Panc1 (cell line): ENCODE results near the gene GNB1. TPM values are rescaled to one million over a fixed set of nuclear protein-coding genes. Genes with fewer than 3 reads are reported as not detected.

Source experiments
- ATAC-seq: fragments of 200-7000 bp; cut with Tn5 transposase; 2 replicates; pipeline ENCODE4 v1.9.1; 2020; ENCODE audit warnings: mild to moderate bottlenecking, moderate library complexity
- BruUV-seq: library from RNA; stranded (reverse); fragments of 400-500 nt; replicated peaks from 2 replicates; lab custom pipeline; 2021; lab: Mats Ljungman, UMichigan
- CTCF ChIA-PET: fragments of 300-600 bp; sonication (Branson Sonifier 250); formaldehyde crosslinking; loops from one replicate; lab custom pipeline; 2022; ENCODE audit warnings: antibody characterized with exemption; lab: Charles Lee
- POLR2A ChIA-PET: fragments of 300-600 bp; sonication (Branson Sonifier 250); formaldehyde crosslinking; loops from one replicate; lab custom pipeline; 2022; ENCODE audit warnings: antibody characterized with exemption; lab: Charles Lee
- DNase-seq: peaks from one replicate; pipeline ENCODE4 v3.0.0-alpha.2; 2010; ENCODE audit warnings: low read depth, low spot score
- H3K27ac ChIP-seq: 2 replicates; pipeline ENCODE4 v1.5.1; 2011; ENCODE audit warnings: mild to moderate bottlenecking, low read length, inconsistent platforms
- H3K27me3 ChIP-seq: fragments of 200-500 bp; sonication (Bioruptor generic); 2 replicates; pipeline ENCODE4 v1.6.0; 2014; ENCODE audit warnings: low read length, inconsistent platforms; ENCODE audit not compliant: control insufficient read depth, insufficient read depth
- H3K36me3 ChIP-seq: fragments of 200-500 bp; sonication (Bioruptor generic); 2 replicates; pipeline ENCODE4 v1.5.1; 2014; ENCODE audit warnings: inconsistent platforms, mild to moderate bottlenecking, low read length, moderate library complexity; ENCODE audit not compliant: control insufficient read depth, insufficient read depth
- H3K4me1 ChIP-seq: 2 replicates; pipeline ENCODE4 v1.5.1; 2011; ENCODE audit warnings: inconsistent platforms, mild to moderate bottlenecking, low read length, moderate library complexity; ENCODE audit not compliant: control insufficient read depth, insufficient read depth
- H3K4me3 ChIP-seq, 2 experiments: 2 replicates each; pipeline ENCODE4 v1.5.1; 2011 to 2012; ENCODE audit warnings: low read depth in 2 of 2, low read length in 2 of 2, mild to moderate bottlenecking in 2 of 2, inconsistent platforms in 1 of 2, moderate library complexity in 1 of 2
- H3K9me3 ChIP-seq: fragments of 200-500 bp; sonication (Bioruptor generic); 2 replicates; pipeline ENCODE4 v1.5.1; 2014; ENCODE audit warnings: low read depth, mild to moderate bottlenecking, inconsistent platforms, low read length, moderate library complexity; ENCODE audit not compliant: control insufficient read depth, insufficient read depth
- POLR2AphosphoS5 ChIP-seq: IDR thresholded peaks from 2 replicates; pipeline ENCODE4 v1.6.1; 2012; ENCODE audit warnings: mild to moderate bottlenecking, low read depth, low read length, moderate library complexity
- SIN3A ChIP-seq: IDR thresholded peaks from 2 replicates; pipeline ENCODE4 v1.6.1; 2012; ENCODE audit warnings: low read depth, mild to moderate bottlenecking, low read length, moderate library complexity, borderline replicate concordance; ENCODE audit not compliant: insufficient read depth
- TCF7L2 ChIP-seq: IDR thresholded peaks from 2 replicates; pipeline ENCODE4 v1.6.1; 2011; ENCODE audit warnings: mild to moderate bottlenecking, low read depth, low read length, inconsistent platforms
- in situ Hi-C: cut with HindIII; loops from 2 replicates; pipeline ENCODE4 v1.10.0; 2016; ENCODE audit warnings: low sequenced_read_pairs, low pct_unique_long_range_greater_than_20kb
- intact Hi-C: fragments of 100-400 bp; cut with micrococcal nuclease; formaldehyde crosslinking; loops from one replicate; pipeline ENCODE4 v1.10.0; 2022; ENCODE audit not compliant: unreplicated experiment
- total RNA-seq: library from RNA; stranded (reverse); gene quantifications from one replicate; pipeline ENCODE4 v1.2.1, GENCODE V29; 2021; ENCODE audit not compliant: unreplicated experiment
- TF ChIP-seq, protein P1 (sequence below), 2 experiments: IDR thresholded peaks; 2 replicates each; pipeline ENCODE4 v1.6.1; 2011 to 2012; ENCODE audit warnings: low read depth in 2 of 2, control low read depth in 1 of 2, low read length in 1 of 2, mild to moderate bottlenecking in 1 of 2, moderate library complexity in 1 of 2; ENCODE audit not compliant: insufficient read depth in 1 of 2
- TF ChIP-seq, protein P2 (sequence below): fragments of 450-650 bp; IDR thresholded peaks from 2 replicates; pipeline ENCODE4 v1.5.1; 2017; ENCODE audit warnings: mild to moderate bottlenecking

The GNB1 gene
- total RNA-seq, 1 experiment from 2014 or later, result 499 TPM

DNA sequence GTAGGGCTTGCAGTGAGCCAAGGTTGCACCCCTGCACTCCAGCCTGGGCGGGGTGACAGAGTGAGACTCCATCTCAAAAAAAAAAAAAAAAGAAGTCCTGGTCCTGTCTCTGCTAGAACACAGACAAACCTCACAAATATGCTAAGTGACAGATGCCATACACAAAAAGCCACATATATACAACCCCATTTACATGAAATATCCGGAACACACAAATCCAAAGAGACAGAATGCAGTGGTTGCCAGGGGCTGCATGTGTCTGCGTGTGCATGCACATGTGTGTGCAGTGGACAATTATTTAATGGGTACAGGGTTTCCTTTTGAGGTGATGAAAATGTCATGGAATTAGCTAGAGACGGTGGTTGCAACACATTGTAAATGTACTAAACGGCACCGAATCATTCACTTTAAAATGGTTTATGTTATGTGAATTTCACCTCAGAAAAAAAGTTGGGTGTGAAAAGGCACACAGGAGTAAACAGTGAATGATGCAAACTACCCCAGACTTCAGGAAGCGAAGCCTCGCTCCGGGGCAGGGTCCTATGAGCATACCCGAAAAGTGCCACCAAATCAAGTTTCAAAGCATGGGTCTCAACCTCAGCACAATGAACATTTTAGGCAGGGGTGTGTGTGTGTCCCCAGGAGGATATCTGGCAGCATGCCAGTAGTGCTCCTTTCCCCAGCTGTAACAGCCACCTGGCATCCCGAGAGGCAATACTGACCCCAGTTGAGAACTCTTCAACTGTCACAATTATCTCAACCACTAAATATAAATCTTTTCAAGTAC, 48.3 kb downstream of the GNB1 start:
- TF ChIP-seq, protein P1, sequence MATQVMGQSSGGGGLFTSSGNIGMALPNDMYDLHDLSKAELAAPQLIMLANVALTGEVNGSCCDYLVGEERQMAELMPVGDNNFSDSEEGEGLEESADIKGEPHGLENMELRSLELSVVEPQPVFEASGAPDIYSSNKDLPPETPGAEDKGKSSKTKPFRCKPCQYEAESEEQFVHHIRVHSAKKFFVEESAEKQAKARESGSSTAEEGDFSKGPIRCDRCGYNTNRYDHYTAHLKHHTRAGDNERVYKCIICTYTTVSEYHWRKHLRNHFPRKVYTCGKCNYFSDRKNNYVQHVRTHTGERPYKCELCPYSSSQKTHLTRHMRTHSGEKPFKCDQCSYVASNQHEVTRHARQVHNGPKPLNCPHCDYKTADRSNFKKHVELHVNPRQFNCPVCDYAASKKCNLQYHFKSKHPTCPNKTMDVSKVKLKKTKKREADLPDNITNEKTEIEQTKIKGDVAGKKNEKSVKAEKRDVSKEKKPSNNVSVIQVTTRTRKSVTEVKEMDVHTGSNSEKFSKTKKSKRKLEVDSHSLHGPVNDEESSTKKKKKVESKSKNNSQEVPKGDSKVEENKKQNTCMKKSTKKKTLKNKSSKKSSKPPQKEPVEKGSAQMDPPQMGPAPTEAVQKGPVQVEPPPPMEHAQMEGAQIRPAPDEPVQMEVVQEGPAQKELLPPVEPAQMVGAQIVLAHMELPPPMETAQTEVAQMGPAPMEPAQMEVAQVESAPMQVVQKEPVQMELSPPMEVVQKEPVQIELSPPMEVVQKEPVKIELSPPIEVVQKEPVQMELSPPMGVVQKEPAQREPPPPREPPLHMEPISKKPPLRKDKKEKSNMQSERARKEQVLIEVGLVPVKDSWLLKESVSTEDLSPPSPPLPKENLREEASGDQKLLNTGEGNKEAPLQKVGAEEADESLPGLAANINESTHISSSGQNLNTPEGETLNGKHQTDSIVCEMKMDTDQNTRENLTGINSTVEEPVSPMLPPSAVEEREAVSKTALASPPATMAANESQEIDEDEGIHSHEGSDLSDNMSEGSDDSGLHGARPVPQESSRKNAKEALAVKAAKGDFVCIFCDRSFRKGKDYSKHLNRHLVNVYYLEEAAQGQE (IDR thresholded peaks at IDR 0.05; ENCODE audit: insufficient read depth in 1 of 2, low read depth in 2 of 2, low read length in 1 of 2), result no peak
- TF ChIP-seq SIN3A (no peak), POLR2AphosphoS5 (no peak), TCF7L2 (no peak)
- TF ChIP-seq, protein P2, sequence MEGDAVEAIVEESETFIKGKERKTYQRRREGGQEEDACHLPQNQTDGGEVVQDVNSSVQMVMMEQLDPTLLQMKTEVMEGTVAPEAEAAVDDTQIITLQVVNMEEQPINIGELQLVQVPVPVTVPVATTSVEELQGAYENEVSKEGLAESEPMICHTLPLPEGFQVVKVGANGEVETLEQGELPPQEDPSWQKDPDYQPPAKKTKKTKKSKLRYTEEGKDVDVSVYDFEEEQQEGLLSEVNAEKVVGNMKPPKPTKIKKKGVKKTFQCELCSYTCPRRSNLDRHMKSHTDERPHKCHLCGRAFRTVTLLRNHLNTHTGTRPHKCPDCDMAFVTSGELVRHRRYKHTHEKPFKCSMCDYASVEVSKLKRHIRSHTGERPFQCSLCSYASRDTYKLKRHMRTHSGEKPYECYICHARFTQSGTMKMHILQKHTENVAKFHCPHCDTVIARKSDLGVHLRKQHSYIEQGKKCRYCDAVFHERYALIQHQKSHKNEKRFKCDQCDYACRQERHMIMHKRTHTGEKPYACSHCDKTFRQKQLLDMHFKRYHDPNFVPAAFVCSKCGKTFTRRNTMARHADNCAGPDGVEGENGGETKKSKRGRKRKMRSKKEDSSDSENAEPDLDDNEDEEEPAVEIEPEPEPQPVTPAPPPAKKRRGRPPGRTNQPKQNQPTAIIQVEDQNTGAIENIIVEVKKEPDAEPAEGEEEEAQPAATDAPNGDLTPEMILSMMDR, result no peak
- Histone ChIP-seq H3K4me1 (peaks cover 17% of the 10 kb centered on the region; the same call in 1 of the 2 replicates), H3K4me3 (no peak overlapping the region), H3K27me3 (no peaks in the 10 kb centered on the region), H3K27ac (no peak overlapping the region), H3K36me3 (no peaks in the 10 kb centered on the region), H3K9me3 (no peaks in the 10 kb centered on the region)
- no TSS peak for BruUV-seq
- DNase-seq (no peak), ATAC-seq (no peak)
- CTCF ChIA-PET, result no interaction called here
- POLR2A ChIA-PET, result no interaction called here
- intact Hi-C loops, result no loop called here
- in situ Hi-C loops, result no loop called here

DNA sequence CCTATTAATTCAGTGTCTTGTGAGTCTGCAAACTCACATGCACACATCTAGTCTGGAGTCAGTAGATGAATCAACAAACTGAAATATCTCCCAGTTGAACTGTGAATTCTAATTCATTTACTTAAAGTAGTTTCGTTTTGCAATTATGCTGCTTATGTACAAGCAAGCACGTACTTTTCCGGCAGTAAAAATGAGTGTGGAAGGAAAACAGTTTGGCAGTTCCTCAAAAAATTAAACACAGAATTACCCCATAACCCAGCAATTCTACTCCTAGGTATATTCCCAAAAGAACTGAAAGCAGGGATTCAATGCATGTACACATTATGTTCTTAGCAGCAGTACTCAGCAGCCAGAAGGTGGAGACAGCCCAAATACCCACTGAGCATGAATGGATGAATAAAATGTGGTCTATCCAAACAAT, 49.3 kb downstream of the GNB1 start:
- no peak for DNase-seq
- TF ChIP-seq SIN3A (no peak), POLR2AphosphoS5 (no peak), TCF7L2 (no peak)
- TF ChIP-seq, protein P2, result no peak
- TF ChIP-seq, protein P1 (IDR thresholded peaks at IDR 0.05; ENCODE audit: insufficient read depth in 1 of 2, low read depth in 2 of 2, low read length in 1 of 2), result no peak
- POLR2A ChIA-PET, result no interaction called here
- Histone ChIP-seq H3K9me3 (no peaks in the 10 kb centered on the region), H3K4me3 (no peak overlapping the region), H3K36me3 (no peaks in the 10 kb centered on the region), H3K4me1 (peaks cover 9% of the 10 kb centered on the region; the same call in 1 of the 2 replicates), H3K27me3 (no peaks in the 10 kb centered on the region), H3K27ac (no peak overlapping the region)
- in situ Hi-C loops (no loop called here), intact Hi-C loops (no loop called here)
- peak; percentile 43; the same call in 1 of the 2 replicates for ATAC-seq
- CTCF ChIA-PET, result no interaction called here
- no TSS peak for BruUV-seq
